GM18505 (cell line): ENCODE data around the gene VRK3.
A peak's percentile ranks its signal among the peaks of the same experiment; 100 is the strongest.
"Not testable (repeated sequence)": the region's sequence is repeated elsewhere in the genome, so short reads cannot be mapped to it uniquely, and the experiment has no call there.

Source experiments
- ATAC-seq: cut with Tn5 transposase; IDR thresholded peaks from one replicate; pipeline ENCODE4 v1.9.1; 2021; ENCODE audit not compliant: unreplicated experiment
- POLR2A ChIP-seq: IDR thresholded peaks from 4 replicates; pipeline ENCODE4 v1.6.1; 2011; ENCODE audit warnings: borderline replicate concordance; ENCODE audit not compliant: insufficient read depth, insufficient read length; ENCODE audit errors: extremely low read depth

VRK3 gene, protein sequence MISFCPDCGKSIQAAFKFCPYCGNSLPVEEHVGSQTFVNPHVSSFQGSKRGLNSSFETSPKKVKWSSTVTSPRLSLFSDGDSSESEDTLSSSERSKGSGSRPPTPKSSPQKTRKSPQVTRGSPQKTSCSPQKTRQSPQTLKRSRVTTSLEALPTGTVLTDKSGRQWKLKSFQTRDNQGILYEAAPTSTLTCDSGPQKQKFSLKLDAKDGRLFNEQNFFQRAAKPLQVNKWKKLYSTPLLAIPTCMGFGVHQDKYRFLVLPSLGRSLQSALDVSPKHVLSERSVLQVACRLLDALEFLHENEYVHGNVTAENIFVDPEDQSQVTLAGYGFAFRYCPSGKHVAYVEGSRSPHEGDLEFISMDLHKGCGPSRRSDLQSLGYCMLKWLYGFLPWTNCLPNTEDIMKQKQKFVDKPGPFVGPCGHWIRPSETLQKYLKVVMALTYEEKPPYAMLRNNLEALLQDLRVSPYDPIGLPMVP

DNA sequence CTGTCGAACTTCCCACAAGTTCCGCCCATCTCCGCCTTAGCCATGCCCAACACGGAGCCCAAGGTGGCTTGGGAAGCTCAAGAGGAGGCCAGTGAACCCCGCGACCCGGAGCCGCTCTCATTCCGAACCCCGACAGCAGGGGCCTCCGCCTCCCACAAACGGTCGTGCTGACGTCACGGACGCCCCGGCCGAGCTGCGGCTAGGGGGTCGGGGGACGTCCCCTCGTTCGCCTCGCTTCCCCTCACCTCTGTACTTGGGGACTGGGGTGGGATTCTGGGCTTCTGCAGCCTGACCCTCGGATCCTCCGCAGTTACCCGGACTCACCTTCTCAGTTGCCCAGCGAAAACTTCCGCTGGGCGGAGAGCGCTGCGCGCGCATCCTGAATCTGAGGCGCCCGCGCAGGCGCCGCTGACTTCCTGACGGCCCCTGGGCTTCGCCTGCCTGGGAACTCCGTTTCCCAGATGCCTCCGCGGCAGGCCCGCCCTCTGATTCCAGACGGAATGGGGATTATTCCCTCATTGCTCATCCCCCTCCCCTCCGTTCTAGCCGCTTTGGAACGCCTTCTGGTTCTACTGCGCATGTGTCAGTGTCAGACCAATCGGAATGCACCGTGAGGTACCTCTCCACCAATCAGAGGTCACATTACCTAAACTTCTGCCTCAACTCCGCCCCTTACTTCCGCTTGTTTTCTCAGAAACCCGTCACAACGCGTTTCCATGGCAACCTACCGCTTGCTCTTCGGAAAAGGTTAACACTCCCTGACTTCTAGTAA lies at the start of gene VRK3:
Gene VRK3, minus strand, starts transcription at position 351 of the 772 bp plus-strand sequence. CDS start 9,210 bp downstream, outside the sequence.
- ATAC-seq, result peak; percentile 87
- peak; percentile 91 for TF ChIP-seq POLR2A

DNA sequence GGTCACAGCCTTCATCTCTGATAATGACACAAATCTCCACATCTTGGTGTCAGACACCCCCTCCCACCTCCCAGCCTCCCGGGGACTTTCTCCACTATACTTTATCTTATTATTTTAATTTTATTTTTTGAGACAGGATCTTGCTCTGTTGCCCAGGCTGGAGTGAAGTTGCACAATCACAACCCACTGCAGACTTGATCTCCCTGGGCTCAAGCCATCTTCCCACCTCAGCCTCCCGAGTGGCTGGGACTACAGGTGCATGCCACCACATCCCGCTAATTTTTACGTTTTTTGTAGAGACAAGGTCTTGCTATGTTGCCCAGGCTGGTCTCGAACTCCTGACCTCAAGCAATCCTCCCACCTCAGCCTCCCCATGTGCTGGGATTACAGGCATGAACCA lies 43.2 kb upstream of the VRK3 start:
- ATAC-seq, result not testable (repeated sequence)

DNA sequence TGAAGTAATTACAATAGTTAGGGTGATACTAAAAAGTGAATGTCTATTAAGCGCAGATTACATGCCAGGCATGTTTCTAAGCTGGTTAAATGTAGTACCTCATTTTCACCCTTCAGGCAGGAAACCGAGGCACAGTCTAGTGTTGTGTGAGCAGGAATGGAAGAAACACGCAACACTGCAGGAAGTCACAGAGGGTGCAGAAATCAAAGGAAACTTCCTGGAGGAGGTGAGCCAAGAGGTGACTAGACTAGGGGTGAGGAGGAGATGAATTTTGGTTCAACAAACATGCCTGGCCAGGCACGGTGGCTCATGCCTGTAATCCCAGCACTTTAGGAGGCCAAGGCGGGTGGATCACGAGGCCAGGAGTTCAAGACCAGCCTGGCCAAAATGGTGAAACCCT lies 42.4 kb upstream of the VRK3 start:
- no peak for TF ChIP-seq POLR2A
- ATAC-seq, result no peak

DNA sequence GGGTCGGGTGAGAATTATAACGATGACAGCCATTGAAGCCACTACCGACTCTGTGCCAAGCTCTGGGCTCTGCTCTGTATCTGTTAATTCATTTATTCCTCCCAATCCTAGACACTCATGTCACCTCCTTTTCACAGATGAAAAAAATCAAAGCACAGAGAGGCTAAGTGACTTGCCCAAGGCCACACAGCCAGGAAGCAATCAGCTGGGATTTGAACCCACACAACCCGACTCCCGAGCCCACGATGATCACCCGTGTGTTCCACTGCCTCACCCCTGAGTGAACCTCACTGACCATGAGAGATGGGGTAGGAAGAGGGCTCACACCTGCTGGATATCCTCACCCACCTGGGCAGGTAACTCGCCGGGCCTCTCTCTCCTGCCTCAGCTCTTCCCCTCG lies 40.8 kb upstream of the VRK3 start:
- ATAC-seq, result no peak
- TF ChIP-seq POLR2A, result no peak

DNA sequence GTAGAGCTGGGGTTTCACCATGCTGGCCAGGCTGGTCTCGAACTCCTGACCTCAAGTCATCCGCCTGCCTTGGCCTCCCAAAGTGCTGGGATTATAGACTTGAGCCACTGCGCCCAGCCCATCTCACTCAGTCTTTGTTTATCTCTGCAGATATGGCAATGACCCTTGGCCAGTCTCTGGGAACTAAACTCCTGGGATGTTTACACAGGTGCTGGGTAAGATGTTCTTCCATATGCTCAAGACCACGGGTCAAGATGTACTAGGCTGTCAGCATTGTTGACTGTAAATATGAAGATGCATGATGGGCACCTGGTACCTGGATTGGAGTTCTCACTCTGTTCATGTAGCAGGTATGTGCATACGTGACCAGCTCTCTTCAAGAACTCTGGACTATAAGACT lies 36.5 kb upstream of the VRK3 start:
- TF ChIP-seq POLR2A, result no peak
- no peak for ATAC-seq

DNA sequence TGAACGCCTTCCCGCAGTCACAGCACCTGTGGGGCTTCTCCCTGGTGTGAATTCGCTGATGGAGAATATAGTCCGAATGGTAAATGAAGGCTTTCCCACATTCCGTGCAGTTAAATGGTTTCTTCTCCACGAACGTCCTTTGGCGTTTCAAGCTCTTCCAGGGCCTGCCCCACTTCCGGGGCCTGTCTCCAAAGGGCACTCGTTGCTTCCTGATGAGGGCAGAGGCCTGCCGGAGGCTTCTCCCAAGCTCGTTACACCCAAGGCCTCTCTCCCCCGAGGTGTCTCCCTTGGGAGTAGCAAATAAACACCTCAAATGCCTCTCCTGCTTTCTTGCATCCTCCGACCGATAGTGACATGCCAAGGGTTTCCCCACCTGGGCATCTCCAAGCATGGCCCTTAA lies 34.9 kb upstream of the VRK3 start:
- no peak for ATAC-seq

DNA sequence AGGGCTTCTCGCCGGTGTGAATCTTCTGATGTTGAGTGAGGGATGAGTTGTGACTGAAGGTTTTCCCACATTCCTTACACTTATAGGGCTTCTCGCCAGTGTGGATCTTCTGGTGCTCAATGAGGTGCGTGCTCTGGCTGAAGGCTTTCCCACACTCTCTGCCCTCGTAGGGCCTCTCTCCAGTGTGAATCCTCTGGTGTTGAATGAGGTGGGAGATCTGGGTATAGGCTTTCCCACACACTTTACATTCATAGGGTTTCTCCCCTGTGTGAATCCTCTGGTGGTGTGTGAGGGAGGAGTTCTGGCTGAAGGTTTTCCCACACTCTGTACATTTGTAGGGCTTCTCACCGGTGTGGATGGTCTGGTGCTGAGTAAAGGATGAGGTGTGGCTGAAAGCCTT lies 33.9 kb upstream of the VRK3 start:
- no peak for TF ChIP-seq POLR2A
- ATAC-seq, result no peak

More for the DNA sequence above, 34.9 kb upstream of the VRK3 start:
- TF ChIP-seq POLR2A, result no peak

DNA sequence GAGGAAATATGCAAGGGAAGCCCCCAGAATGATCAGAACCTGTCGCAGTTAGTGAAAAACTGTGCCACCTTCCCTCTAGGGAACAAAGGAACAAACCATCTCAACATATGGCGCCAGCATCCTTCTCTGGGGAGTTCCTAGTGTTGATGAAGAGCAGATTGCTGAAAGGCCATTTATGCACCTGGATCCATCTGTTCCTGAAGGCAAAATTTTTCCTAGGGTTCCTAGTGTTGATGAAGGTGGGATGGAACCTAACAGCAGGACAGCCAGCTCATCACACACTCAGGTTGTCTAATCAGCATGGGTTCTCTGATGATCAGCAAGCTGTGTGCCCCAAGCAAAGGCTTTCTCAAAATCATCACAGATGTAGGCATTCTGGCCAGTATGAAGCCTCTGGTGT lies 33.3 kb upstream of the VRK3 start:
- no peak for ATAC-seq
- no peak for TF ChIP-seq POLR2A

DNA sequence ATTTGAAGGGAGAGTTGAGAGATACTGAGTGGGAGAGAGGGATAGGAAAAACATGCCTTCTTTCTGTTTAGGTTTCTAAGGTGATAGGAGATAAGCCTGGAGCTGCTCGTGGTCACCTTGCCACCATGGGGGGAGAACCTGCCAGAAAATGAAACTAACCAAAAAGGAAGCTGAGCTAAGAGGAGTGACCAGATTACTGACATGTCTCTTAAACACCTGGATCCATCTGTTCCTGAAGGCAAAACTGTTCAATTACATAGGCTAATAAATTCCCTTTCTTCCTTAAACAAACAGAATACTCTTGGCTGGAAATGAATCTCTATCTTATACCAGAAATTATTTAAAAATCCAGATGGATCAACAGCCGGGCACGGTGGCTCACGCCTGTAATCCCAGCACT lies 27.9 kb upstream of the VRK3 start:
- ATAC-seq, result no peak
- TF ChIP-seq POLR2A, result no peak

DNA sequence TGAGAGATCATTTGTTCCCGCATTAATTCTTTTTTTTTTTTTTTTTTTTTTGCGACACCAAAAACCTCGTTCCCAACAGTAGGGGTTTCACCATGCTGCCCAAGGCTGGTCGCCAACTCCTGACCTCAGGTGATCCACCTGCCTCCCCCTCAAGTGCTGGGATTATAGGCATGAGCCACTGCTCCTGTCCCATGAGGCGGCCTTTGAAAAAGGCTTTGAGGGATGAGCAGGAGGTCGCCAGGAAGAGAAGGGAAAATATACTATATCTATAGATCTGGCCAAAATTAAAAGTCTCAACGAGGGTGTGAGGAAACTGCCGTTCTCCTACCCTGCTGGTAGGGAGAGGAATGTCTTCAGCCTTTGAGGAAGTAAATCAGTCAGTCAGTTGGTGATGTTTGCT lies 26.8 kb upstream of the VRK3 start:
- no peak for ATAC-seq

DNA sequence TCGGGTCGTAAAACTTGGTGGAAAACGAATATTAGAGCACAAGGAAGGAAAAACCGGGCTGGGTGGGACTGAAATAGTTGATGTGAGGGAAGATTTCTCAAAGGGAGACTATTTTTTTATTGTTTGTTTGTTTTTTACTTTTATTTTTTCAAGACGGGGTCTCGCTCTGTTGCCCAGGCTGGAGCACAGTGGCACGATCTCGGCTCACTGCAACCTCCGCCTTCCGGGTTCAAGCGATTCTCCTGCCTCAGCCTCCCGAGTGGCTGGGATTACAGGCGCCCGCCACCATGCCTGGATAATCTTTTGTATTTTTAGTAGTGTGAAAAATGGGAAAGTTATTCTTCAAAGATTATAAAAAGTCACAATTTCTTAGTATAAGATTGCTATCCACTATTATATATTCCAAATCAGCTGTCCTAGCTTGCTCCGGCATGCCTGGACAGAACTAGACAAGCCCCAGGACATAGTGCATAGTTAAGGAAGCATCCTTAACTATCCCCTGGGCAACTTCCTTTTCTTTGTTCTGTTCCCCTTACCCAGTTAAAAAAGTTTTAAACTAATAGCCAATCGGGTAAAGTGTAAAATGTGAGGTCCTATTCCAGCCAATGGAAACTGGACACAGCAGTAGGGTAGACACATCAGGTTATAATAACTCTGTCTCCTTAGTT lies 26.2 kb upstream of the VRK3 start:
- ATAC-seq, result not testable (repeated sequence)

More for the DNA sequence above, 26.8 kb upstream of the VRK3 start:
- no peak for TF ChIP-seq POLR2A

DNA sequence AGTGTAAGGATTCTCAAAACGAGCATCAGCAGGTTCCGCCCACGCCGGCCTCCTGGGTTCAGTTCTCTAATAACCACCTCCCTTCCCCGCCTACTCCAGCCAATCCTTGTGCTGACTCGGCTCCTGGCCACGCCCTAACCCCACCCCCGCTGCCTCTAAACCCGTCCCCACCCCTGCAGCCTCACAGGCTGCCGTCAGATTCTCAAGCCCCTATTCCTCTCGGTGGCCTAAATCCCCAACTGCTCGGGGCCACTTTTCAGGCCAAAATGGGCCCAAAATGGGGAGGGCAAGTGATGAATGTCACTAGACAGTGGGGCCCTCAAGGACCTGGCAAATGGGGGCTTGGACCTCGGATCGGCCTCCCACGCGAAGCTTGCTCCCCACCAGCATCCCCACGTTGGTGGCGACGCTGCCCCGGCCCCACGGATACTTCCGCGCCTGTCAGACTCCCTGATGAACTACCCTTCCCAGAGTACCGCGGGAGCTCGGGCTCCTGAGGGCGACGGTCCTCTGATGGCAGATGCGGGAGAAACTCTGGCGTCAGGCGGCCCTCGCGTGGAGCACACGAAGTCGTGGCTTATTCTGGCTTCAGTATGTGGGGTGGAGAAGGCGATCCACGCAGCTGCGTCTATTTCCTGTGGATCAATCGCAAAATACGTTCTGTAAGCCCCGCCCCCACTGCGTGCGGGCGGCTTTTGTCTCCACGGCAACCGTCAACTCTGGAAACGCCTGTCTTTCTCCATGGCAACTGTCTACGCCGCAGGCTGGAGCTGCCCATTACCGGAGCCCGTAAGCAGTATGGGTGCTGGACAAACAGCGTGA lies 25.4 kb upstream of the VRK3 start:
- no peak for ATAC-seq
- TF ChIP-seq POLR2A, result no peak

DNA sequence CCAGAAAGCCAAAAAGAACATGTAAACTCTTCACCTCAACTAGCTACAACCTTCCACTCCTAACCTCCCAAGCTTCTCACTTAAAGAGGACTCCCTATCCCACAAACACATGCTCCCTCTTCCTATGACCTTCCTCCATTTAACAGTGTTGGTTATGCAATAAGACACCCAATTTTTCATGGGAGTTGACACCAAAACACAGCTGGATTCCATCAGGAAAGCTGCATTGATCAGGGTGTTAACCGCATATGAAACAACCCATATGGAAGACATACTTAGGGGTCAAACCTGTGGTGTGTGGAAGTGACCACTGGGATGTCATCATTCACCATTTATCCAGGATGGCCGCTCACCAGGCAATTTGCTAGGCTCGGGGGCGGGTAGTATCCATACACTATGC lies 22.5 kb upstream of the VRK3 start:
- no peak for TF ChIP-seq POLR2A
- no peak for ATAC-seq
